Mucosa of rectum (tissue), 2 donors: ENCODE data around the gene DNAAF5.

Source experiments
- H3K27ac ChIP-seq, 2 donors: one replicate each; pipeline ENCODE4 v1.7.0; 2013; ENCODE audit warnings: inconsistent platforms in 2 of 2, low read depth in 2 of 2, low read length in 2 of 2
- H3K27me3 ChIP-seq, 2 donors: one replicate each; pipeline ENCODE4 v1.7.0; 2013; ENCODE audit warnings: low read length in 2 of 2; ENCODE audit not compliant: control insufficient read depth in 2 of 2, insufficient read depth in 2 of 2
- H3K36me3 ChIP-seq, 2 donors: one replicate each; pipeline ENCODE4 v1.7.0; 2013; ENCODE audit warnings: low read length in 2 of 2; ENCODE audit not compliant: control insufficient read depth in 2 of 2, insufficient read depth in 2 of 2
- H3K4me1 ChIP-seq, 2 donors: one replicate each; pipeline ENCODE4 v1.7.0; 2013; ENCODE audit warnings: low read length in 2 of 2, mild to moderate bottlenecking in 1 of 2; ENCODE audit not compliant: control insufficient read depth in 2 of 2, insufficient read depth in 2 of 2
- H3K4me3 ChIP-seq, 2 donors: one replicate each; pipeline ENCODE4 v1.7.0; 2013; ENCODE audit warnings: low read length in 2 of 2
- H3K9ac ChIP-seq, 2 donors: one replicate each; pipeline ENCODE4 v1.7.0; 2013; ENCODE audit warnings: low read length in 2 of 2, low read depth in 1 of 2, mild to moderate bottlenecking in 1 of 2
- H3K9me3 ChIP-seq, 2 donors: one replicate each; pipeline ENCODE4 v1.7.0; 2013; ENCODE audit warnings: low read length in 2 of 2; ENCODE audit not compliant: control insufficient read depth in 2 of 2
- donor health status: healthy.
- donor health status: Normal muscosa, but diverticular disease.

Gene DNAAF5

GRCh38 chr7:780081-780480 lies 53.6 kb downstream of the DNAAF5 start:
- H3K9me3 ChIP-seq: no peaks in the 10 kb centered on the region
- no peaks in the 10 kb centered on the region for H3K4me1 ChIP-seq
- peaks cover 44 to 45% of the 10 kb centered on the region in 2 donors for H3K36me3 ChIP-seq
- H3K27ac ChIP-seq: no peak overlapping the region
- no peaks in the 10 kb centered on the region for H3K27me3 ChIP-seq
- H3K9ac ChIP-seq: no peak overlapping the region
- no peak overlapping the region for H3K4me3 ChIP-seq

GRCh38 chr7:780516-780915 lies 54.0 kb downstream of the DNAAF5 start:
- no peak overlapping the region for H3K4me3 ChIP-seq
- peaks cover 44 to 47% of the 10 kb centered on the region in 2 donors for H3K36me3 ChIP-seq
- no peak overlapping the region for H3K27ac ChIP-seq
- H3K4me1 ChIP-seq: no peaks in the 10 kb centered on the region
- H3K9me3 ChIP-seq: no peaks in the 10 kb centered on the region
- H3K27me3 ChIP-seq: no peaks in the 10 kb centered on the region
- H3K9ac ChIP-seq: no peak overlapping the region

DNA sequence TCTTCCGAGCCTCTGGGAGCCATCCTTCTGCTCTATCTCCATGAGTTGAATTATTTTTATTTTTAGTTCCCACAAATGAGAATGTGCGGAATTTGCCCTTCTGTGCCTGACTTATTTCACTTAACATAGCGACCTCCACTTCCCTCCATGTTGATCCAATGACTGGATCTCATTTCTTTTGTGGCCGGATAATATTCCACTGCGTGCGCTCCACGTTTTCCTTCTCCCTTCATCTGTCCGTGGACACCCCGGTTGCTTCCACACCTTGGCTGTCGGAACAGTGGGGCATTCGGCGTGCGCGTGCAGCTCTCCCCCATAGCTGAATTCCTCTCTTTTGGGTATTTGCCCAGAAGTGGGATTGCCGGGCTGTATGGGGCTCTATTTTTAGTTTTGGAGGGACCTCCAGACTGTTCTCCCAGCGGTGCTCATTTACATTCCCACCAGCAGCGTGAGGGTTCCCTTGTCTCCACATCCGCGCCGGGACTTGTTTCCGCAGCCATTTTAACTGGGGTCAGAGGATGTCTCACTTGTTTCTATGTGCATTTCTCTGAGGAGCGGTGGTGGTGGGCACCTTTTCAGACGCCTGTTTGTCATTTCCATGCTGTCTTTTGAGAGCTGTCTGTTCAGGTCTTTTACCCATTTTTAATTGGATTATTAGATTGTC lies 54.8 kb downstream of the DNAAF5 start:
- H3K4me3 ChIP-seq: no peak overlapping the region
- no peak overlapping the region for H3K9ac ChIP-seq
- peaks cover 41 to 44% of the 10 kb centered on the region in 2 donors for H3K36me3 ChIP-seq

DNA sequence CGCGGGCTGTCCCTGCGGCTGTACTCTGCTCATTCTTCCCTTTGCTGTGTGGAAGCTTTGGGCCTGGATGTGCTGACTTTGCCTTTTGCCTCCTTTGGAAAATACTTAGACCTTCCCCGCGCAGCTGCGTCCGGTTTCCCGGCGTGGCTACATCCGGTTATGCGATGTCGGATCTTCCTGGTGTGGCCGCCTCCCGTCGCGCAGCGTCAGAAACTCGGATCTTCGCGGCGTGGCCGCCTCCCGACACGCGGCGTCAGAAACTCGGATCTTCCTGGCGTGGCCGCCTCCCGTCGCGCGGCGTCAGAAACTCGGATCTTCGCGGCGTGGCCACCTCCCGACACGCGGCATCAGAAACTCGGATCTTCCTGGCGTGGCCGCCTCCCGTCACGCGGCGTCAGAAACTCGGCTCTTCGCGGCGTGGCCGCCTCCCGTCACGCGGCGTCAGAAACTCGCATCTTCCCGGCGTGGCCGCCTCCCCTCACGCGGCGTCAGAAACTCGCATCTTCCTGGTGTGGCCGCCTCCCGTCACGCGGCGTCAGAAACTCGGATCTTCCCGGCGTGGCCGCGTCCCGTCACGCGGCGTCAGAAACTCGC lies 55.5 kb downstream of the DNAAF5 start:
- no peaks in the 10 kb centered on the region for H3K4me1 ChIP-seq
- no peak overlapping the region for H3K9ac ChIP-seq
- peaks cover 35 to 38% of the 10 kb centered on the region in 2 donors for H3K36me3 ChIP-seq
- H3K27ac ChIP-seq: no peak overlapping the region
- H3K27me3 ChIP-seq: no peaks in the 10 kb centered on the region
- H3K4me3 ChIP-seq: no peak overlapping the region
- no peaks in the 10 kb centered on the region for H3K9me3 ChIP-seq

More for the DNA sequence above, 54.8 kb downstream of the DNAAF5 start:
- Histone ChIP-seq H3K9me3 (no peaks in the 10 kb centered on the region), H3K27me3 (no peaks in the 10 kb centered on the region), H3K4me1 (no peaks in the 10 kb centered on the region), H3K27ac (no peak overlapping the region)

DNA sequence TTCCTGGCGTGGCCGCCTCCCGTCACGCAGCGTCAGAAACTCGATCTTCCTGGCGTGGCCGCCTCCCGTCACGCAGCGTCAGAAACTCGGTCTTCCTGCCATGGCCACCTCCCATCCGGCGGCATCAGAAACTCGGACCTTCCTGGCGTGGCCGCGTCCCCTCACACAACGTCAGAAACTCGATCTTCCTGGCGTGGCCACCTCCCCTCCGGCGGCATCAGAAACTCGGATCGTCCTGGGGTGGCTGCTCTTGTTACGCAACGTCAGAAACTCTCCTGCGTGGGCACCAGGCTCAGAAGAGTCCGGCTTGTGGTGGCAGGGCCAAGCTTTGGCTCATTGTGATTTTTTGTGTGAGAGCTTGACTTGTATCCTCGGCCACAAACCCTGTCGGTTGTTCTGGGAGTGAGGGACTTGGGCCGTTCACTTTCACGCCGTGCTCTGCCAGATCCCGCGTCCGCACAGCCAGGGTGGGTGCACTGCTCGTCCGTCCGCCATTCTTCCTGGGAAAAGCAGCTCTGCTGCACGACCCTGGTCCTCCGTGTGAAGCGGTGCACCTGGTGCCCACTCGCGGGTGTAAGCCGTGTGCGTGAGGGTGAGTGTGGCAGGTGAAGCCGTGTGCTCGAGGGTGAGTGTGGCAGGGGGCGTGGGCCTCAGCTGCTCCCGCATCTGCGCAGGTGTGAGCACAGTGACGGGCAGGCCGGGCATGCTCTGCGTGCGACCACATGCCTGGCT lies 56.4 kb downstream of the DNAAF5 start:
- Histone ChIP-seq H3K27ac (no peak overlapping the region), H3K9ac (no peak overlapping the region), H3K4me1 (no peaks in the 10 kb centered on the region), H3K36me3 (peaks cover 31 to 38% of the 10 kb centered on the region in 2 donors), H3K9me3 (no peaks in the 10 kb centered on the region), H3K4me3 (no peak overlapping the region), H3K27me3 (no peaks in the 10 kb centered on the region)

DNA sequence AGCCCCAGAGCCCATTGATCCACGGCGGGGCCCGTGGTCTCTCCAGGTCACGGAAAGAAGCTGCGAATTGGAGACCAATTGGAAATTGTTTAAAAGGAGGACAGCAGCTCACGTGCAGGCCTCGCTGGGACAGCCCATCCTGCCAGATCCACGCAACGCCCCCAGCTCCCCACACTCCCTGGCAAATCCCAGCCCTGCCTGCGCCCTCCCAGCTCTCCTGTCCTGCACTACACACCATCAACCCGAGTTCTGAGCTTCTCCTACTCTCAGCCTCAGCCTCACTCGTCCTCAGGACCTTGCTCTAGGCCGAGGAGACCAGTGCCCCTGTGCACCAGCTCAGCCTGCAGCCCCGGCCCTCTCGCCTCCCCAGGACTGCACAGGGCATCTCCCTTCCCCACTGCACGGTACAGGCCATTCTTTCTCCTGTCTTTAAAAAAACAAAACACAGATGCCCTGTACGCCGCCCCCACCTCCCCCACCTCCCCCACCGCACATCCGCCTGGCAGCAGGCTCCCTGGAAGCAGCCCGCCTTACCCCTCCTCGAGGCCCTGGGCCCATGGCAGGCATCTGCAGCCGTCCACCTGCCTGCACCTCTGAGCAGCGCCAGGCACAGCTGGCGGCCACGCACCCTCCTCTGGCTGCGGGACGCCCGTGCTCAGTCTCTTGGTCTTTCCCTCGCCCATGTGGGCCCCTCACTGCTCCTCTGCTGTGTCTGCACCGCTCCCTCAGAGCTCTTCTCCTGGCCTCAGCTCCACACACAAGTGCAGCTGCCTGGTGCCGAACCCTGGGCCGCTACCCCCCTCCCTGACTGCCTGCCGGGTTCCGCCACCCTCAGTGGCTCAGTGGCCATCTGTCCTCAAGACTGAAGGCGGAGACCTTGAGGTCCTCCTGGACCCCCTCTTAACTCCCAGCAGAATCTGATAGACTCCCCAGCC lies 57.3 kb downstream of the DNAAF5 start:
- no peaks in the 10 kb centered on the region for H3K9me3 ChIP-seq
- H3K36me3 ChIP-seq: peaks cover 30 to 31% of the 10 kb centered on the region in 2 donors
- no peak overlapping the region for H3K4me3 ChIP-seq
- no peaks in the 10 kb centered on the region for H3K4me1 ChIP-seq
- no peaks in the 10 kb centered on the region for H3K27me3 ChIP-seq
- no peak overlapping the region for H3K9ac ChIP-seq
- no peak overlapping the region for H3K27ac ChIP-seq

DNA sequence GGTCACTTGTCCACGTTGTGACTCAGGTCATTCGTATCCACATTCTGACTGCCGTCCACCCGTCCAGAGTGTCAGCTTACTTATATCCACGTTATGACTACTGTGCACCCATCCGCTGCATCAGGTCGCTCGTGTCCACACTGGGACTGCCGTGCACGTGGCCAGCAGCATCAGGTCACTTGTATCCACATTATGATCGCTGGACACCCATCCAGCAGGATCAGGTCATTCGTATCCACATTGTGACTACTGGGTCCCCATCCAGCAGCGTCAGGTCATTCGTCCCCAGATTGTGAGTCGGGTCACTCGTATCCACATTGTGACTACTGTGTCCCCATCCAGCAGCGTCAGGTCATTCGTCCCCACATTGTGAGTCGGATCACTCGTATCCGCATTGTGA lies 58.5 kb downstream of the DNAAF5 start:
- no peak overlapping the region for H3K4me3 ChIP-seq
- no peaks in the 10 kb centered on the region for H3K9me3 ChIP-seq
- H3K36me3 ChIP-seq: peaks cover 25 to 30% of the 10 kb centered on the region in 2 donors
- H3K27me3 ChIP-seq: no peaks in the 10 kb centered on the region
- no peaks in the 10 kb centered on the region for H3K4me1 ChIP-seq
- no peak overlapping the region for H3K27ac ChIP-seq
- H3K9ac ChIP-seq: no peak overlapping the region

DNA sequence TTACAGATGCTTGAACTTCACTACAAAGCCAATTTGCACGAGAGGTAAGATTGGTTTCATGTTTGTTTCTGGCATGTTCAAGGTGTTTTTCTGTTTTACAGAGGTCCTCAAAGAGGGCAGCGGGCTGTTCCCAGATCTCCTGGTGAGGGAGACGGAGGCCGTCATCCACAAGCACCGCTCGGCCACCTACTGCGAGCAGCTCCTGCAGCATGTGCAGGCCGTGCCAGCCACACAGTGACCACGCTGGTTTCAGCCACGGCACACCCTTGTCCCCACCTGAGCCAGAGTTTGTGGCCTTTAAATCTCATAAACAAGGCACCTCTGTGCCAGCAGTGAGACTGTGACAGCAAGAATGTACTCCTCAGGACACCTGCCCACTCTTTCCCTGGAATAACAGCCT lies 58.9 kb downstream of the DNAAF5 start:
- H3K9ac ChIP-seq: no peak overlapping the region
- no peak overlapping the region for H3K27ac ChIP-seq
- no peaks in the 10 kb centered on the region for H3K9me3 ChIP-seq
- no peak overlapping the region for H3K4me3 ChIP-seq
- H3K27me3 ChIP-seq: no peaks in the 10 kb centered on the region
- peaks cover 23 to 29% of the 10 kb centered on the region in 2 donors for H3K36me3 ChIP-seq
- H3K4me1 ChIP-seq: no peaks in the 10 kb centered on the region

DNA sequence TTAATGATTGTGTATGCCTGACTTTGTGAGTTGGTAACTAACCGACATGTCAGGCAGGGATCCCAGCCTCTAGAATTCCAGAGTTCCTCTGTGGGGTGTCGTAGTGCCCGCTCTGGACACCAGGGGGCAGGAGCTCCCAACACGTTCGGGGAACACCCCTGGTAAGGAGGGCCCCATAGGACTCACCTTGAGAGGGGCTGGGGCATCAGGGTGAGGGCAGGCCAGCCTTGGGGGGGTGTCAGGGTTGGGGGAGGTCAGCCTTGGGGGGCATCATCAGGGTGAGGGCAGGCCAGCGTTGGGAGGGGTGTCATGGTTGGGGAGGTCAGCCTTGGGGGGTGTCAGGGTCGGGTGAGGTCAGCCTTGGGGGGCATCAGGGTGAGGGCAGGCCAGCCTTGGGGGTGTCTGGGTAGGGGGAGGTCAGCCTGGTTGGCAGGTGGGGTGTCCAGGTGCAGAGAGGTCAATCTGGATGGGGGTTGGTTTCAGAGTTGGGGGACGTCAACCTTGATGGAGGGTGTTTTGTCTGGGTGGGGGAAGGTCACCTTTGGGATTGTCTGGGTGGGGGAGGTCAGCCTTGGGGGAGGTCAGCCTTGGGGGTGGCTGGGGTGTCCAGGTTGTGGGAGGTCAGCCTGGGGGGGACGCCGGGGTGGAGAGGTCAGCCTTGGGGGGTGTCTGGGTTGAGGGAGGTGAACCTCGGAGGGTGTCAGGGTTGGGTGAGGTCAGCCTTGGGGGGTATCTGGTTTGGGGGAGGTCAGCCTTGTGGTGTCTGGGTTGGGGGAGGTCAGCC lies 60.2 kb downstream of the DNAAF5 start:
- H3K9ac ChIP-seq: no peak overlapping the region

More for the DNA sequence above, 60.2 kb downstream of the DNAAF5 start:
- Histone ChIP-seq H3K27me3 (no peaks in the 10 kb centered on the region), H3K27ac (no peak overlapping the region), H3K9me3 (no peaks in the 10 kb centered on the region), H3K4me3 (no peak overlapping the region), H3K4me1 (no peaks in the 10 kb centered on the region), H3K36me3 (peaks cover 22 to 27% of the 10 kb centered on the region in 2 donors)
